WTC11 (cell line): ENCODE data around the gene CCNJL.

Experiments used
- AFF4 ChIP-seq: sonication (generic); formaldehyde crosslinking; IDR thresholded peaks from 2 replicates; pipeline ENCODE4 v1.8.1; 2023; ENCODE audit warnings: mild to moderate bottlenecking, missing genetic modification reagents, borderline replicate concordance
- ARID4B ChIP-seq: sonication (generic); formaldehyde crosslinking; IDR thresholded peaks from 2 replicates; pipeline ENCODE4 v1.8.0; 2023; ENCODE audit warnings: missing genetic modification reagents, mild to moderate bottlenecking, borderline replicate concordance
- ATF3 ChIP-seq: sonication (generic); formaldehyde crosslinking; conservative IDR thresholded peaks from 2 replicates; pipeline ENCODE4 v1.8.1; 2022; ENCODE audit warnings: mild to moderate bottlenecking, missing genetic modification reagents
- CTCF ChIP-seq: fragments of 200-600 bp; IDR thresholded peaks from 2 replicates; pipeline ENCODE4 v1.8.0; 2022; ENCODE audit warnings: antibody characterized with exemption
- FOXP1 ChIP-seq: sonication (generic); formaldehyde crosslinking; IDR thresholded peaks from 2 replicates; pipeline ENCODE4 v1.8.0; 2022; ENCODE audit warnings: missing genetic modification reagents, mild to moderate bottlenecking, moderate library complexity, borderline replicate concordance
- MAX ChIP-seq: sonication (generic); formaldehyde crosslinking; IDR thresholded peaks from 2 replicates; pipeline ENCODE4 v1.8.0; 2022; ENCODE audit warnings: mild to moderate bottlenecking, missing genetic modification reagents
- ZNF138 ChIP-seq: sonication (generic); formaldehyde crosslinking; conservative IDR thresholded peaks from 2 replicates; pipeline ENCODE4 v1.8.1; 2022; ENCODE audit warnings: mild to moderate bottlenecking, moderate library complexity, missing genetic modification reagents
- ZNF423 ChIP-seq: fragments of 250-450 bp; sonication (Bioruptor Pico); IDR thresholded peaks from 2 replicates; pipeline ENCODE4 v2.1.2; 2022; ENCODE audit warnings: mild to moderate bottlenecking, moderate library complexity

- TF ChIP-seq CTCF (no peak), ATF3 (no peak), MAX (CRISPR knock-in tag) (no peak), FOXP1 (CRISPR knock-in tag) (no peak), ZNF138 (CRISPR knock-in tag) (no peak), AFF4 (no peak), ARID4B (CRISPR knock-in tag) (no peak), ZNF423 (CRISPR knock-in tag) (no peak)
These were observed 27.0 kb downstream of the CCNJL start for GRCh38 chr5:160285316-160285715.
